Stimulated activated CD4-positive, alpha-beta T cell treated with anti-CD3 and anti-CD28 coated beads, Interleukin-12 subunit alpha, Interleukin-12 subunit beta, amount 100 ng/mL, for 24 hours (primary cell): ENCODE data around the gene DEFB116.
"Not testable (repeated sequence)": the region's sequence is repeated elsewhere in the genome, so short reads cannot be mapped to it uniquely, and the experiment has no call there.

Source experiments
- DNase-seq, 2 experiments: peaks; one replicate each; pipeline ENCODE4 v3.0.0-alpha.2; 2020; ENCODE audit warnings: low read depth in 2 of 2

Gene DEFB116

GRCh38 chr20:31308535-31309162 is at the start of gene DEFB116:
Gene DEFB116 (minus strand): TSS chr20:31308585. CDS start chr20:31308585, 0 bp downstream.
- DNase-seq, result no peak

DNA sequence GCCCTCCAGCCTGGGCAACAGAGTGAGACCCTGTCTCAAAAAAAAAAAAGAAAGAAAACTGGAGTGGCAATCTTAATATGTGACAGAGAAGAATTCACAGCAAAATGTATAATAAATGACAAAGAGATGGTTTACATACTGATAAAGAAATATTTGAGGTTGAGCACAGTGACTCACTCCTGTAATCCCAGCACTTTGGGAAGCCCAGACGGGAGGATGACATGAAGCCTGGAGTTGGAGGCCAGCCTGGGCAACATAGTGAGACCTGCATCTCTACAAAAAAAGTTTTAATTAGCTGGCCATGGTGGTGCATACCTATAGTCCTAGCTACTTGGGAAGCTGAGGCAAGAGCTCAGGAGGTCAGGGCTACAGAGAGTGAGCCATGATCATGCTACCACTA is 47.6 kb upstream of the DEFB116 start:
- no peak for DNase-seq

DNA sequence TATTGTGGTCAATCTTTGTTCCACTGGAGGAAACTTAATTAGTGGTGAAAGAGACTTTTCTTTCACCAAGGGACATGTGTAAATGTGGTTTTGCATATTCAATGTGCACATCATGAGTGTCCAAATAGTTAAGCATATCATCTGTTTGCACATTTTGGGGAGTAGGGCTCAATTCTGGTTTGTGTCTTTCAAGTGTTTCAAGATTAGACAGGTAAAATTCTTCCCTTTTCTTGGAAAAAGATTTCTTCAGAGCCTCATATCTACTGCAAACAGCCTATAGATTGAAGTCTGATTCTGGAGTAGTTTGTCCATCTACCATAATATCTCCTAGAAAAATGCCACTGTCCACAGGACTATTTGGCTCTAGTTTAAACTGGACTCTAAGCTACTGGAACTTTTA is 33.1 kb upstream of the DEFB116 start:
- no peak for DNase-seq

- DNase-seq, result no peak
Measured at GRCh38 chr20:31330893-31331292, 22.5 kb upstream of the DEFB116 start.

DNA sequence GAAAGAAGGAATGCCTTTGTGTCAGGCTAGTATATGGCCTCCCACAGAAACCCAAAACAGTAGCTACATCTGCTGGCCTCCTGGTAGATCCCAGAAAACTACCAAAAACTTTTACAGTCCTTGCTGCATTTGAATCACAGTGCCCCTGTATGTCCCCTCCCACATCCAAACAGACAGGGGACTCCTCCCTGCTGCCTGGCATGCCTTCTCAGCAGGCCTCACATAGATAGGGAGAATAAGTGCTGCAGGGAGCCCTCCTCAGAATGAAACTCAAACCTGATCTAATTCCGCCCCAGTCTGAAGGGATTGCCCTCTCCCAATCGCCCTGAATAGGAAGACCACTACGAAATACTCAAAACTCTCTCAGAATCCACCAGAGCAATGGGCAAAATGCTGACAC is 14.1 kb upstream of the DEFB116 start:
- DNase-seq, result no peak

GRCh38 chr20:31284964-31285363 is 23.4 kb downstream of the DEFB116 start:
- not testable (repeated sequence) for DNase-seq

- no peak for DNase-seq
Measured at GRCh38 chr20:31278178-31278577, 30.2 kb downstream of the DEFB116 start.

GRCh38 chr20:31274441-31274840 is 33.9 kb downstream of the DEFB116 start:
- no peak for DNase-seq

DNA sequence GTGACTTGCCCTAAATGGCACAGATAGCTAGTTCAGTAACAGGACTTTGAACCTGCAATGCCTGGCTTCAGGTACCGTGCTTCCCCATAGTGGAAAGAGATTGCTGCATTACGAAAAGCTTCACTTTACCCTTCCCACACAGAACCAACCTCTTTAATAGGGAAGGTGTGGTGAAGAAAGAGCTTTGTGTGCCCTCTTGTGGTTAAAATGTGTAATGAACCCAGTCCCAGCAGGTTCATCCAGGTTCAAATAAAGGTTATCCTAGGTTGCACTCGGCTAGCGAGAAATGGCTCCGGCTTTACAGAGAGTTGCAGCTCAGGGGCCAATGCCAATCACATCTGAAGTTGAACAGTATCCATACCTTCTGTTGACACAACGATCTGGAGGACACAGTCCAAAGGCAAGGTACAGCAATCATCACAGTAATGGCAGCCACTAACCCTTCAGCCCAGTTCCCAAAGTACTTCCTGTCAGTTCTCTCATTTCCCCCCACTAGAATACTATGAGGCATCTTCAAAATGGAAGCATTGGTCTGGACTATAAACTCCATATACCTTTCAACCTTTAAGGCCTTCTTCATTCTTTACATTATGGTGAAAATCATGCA is 48.0 kb downstream of the DEFB116 start:
- no peak for DNase-seq

- DNase-seq, result no peak
Measured at GRCh38 chr20:31257364-31257763, 51.0 kb downstream of the DEFB116 start, which contains the start of gene DEFB115. Gene DEFB115 (plus strand): TSS chr20:31257664. CDS start chr20:31257664, 0 bp downstream.

GRCh38 chr20:31256959-31257358 is 51.4 kb downstream of the DEFB116 start:
- DNase-seq, result no peak
